Measurements from ENCODE around the gene INAFM2. TPM values are rescaled to one million over a fixed set of nuclear protein-coding genes. Genes with fewer than 3 reads are reported as not detected.

INAFM2 gene
- total RNA-seq, 1 experiment from 2014 or later, result 25.4 TPM

- Histone ChIP-seq H3K4ac (ENCODE audit: low read depth, low read length) (no peak overlapping the region), H4K91ac (ENCODE audit: insufficient read length, low read depth, low read length) (no peak overlapping the region), H3K56ac (ENCODE audit: insufficient read length, low read depth, low read length) (no peak overlapping the region), H3K27ac (ENCODE audit: insufficient read length, low read depth, low read length) (no peak overlapping the region), H3K27me3 (ENCODE audit: insufficient read depth, low read length) (no peaks in the 10 kb centered on the region), H3K79me1 (ENCODE audit: insufficient read depth, low read depth, low read length, poor library complexity, severe bottlenecking) (no peaks in the 10 kb centered on the region), H2AK5ac (ENCODE audit: insufficient read length, low read length) (no peak overlapping the region), H2BK20ac (ENCODE audit: low read depth, low read length, poor library complexity, severe bottlenecking) (no peak overlapping the region), H4K8ac (replicated peaks; ENCODE audit: insufficient read length, low read depth, low read length) (no peak overlapping the region), H3K14ac (ENCODE audit: insufficient read depth, low read length) (no peak overlapping the region), H3K23ac (ENCODE audit: insufficient read length, low read depth, low read length) (no peak overlapping the region), H2BK5ac (ENCODE audit: insufficient read length, low read length) (no peak overlapping the region), H3K4me2 (ENCODE audit: insufficient read depth, insufficient read length, low read length) (no peak overlapping the region), H4K20me1 (ENCODE audit: control insufficient read depth, insufficient read depth, insufficient read length) (no peaks in the 10 kb centered on the region), H2BK120ac (ENCODE audit: low read depth, low read length, poor library complexity, severe bottlenecking) (no peak overlapping the region), H3K23me2 (ENCODE audit: insufficient read length, low read depth, low read length, poor library complexity, severe bottlenecking) (no peaks in the 10 kb centered on the region), H3K18ac (ENCODE audit: insufficient read length, low read depth, low read length) (no peak overlapping the region), H3T11ph (ENCODE audit: low read length) (no peak overlapping the region), H3K4me1 (ENCODE audit: insufficient read depth, low read length) (no peaks in the 10 kb centered on the region; the same call in 1 of the 2 replicates), H3K9ac (ENCODE audit: extremely low read depth, insufficient read length, low read length) (no peak overlapping the region), H3K9me3 (ENCODE audit: control insufficient read depth, low read depth, low read length) (no peaks in the 10 kb centered on the region), H2BK15ac (ENCODE audit: low read depth, low read length) (no peak overlapping the region), H2AFZ (ENCODE audit: low read length) (no peak overlapping the region), H2BK12ac (ENCODE audit: insufficient read length, low read depth, low read length) (no peak overlapping the region), H4K5ac (ENCODE audit: insufficient read length, low read depth, low read length) (no peak overlapping the region), H3K79me2 (ENCODE audit: insufficient read depth, low read length) (no peaks in the 10 kb centered on the region)
- no peak overlapping the region for H3K4me3 Mint-ChIP-seq
- TF ChIP-seq, protein P1, sequence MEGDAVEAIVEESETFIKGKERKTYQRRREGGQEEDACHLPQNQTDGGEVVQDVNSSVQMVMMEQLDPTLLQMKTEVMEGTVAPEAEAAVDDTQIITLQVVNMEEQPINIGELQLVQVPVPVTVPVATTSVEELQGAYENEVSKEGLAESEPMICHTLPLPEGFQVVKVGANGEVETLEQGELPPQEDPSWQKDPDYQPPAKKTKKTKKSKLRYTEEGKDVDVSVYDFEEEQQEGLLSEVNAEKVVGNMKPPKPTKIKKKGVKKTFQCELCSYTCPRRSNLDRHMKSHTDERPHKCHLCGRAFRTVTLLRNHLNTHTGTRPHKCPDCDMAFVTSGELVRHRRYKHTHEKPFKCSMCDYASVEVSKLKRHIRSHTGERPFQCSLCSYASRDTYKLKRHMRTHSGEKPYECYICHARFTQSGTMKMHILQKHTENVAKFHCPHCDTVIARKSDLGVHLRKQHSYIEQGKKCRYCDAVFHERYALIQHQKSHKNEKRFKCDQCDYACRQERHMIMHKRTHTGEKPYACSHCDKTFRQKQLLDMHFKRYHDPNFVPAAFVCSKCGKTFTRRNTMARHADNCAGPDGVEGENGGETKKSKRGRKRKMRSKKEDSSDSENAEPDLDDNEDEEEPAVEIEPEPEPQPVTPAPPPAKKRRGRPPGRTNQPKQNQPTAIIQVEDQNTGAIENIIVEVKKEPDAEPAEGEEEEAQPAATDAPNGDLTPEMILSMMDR (conservative IDR thresholded peaks at IDR 0.05), result no peak
- H3K27me3 Mint-ChIP-seq (ENCODE audit: low read depth), result peaks cover 28% of the 10 kb centered on the region
- WGBS (ENCODE audit: extremely low coverage, insufficient read length, low lambda C conversion rate), result no CpG with 5 or more reads among the region's 2 CpGs
- H3K9me3 Mint-ChIP-seq, result peaks cover 15% of the 10 kb centered on the region in 2 experiments
- H3K4me1 Mint-ChIP-seq, result peaks cover 18 to 24% of the 10 kb centered on the region in 2 experiments
- H3K36me3 Mint-ChIP-seq (ENCODE audit: insufficient read depth in 1 of 3, low read depth in 3 of 3), result peaks cover 2 to 16% (median 5%) of the 10 kb centered on the region in 3 experiments; a peak in 5 of 7 replicates
- H3K27ac Mint-ChIP-seq, result no peak overlapping the region
- no peak for DNase-seq
Measured at GRCh38 chr15:40300771-40301170, 22.7 kb upstream of the INAFM2 start.
